ENCODE results near the gene UCN3. TPM values are rescaled to one million over a fixed set of nuclear protein-coding genes. Genes with fewer than 3 reads are reported as not detected.

Gene UCN3
- total and polyA plus RNA-seq, 3 donors from 2014 or later = not detected

DNA sequence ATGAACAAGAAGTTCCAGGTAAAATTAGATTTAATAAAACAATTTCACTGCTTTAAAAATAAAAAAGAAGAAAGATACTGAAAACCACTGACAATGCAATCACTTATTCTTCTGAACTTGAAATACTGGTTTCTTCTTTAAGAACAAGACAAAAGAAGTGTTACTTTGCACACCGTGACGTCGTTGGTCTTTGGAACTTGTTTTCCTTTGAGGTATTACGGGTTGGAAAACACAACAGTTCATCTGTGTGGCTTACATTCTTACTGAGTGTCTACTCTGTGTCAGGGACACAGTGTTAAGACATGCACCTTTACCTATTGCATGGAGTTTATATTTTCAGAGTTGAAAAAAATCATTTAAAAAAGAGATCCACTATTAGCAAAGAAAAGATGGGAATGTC lies 41.3 kb upstream of the UCN3 start:
- H3K4me1 ChIP-seq = no peaks in the 10 kb centered on the region
- intact Hi-C loops (cut with DNase I; ENCODE audit: low total_unique reads) = no loop called here
- H3K4me3 ChIP-seq = no peak overlapping the region
- TF ChIP-seq, protein P1, sequence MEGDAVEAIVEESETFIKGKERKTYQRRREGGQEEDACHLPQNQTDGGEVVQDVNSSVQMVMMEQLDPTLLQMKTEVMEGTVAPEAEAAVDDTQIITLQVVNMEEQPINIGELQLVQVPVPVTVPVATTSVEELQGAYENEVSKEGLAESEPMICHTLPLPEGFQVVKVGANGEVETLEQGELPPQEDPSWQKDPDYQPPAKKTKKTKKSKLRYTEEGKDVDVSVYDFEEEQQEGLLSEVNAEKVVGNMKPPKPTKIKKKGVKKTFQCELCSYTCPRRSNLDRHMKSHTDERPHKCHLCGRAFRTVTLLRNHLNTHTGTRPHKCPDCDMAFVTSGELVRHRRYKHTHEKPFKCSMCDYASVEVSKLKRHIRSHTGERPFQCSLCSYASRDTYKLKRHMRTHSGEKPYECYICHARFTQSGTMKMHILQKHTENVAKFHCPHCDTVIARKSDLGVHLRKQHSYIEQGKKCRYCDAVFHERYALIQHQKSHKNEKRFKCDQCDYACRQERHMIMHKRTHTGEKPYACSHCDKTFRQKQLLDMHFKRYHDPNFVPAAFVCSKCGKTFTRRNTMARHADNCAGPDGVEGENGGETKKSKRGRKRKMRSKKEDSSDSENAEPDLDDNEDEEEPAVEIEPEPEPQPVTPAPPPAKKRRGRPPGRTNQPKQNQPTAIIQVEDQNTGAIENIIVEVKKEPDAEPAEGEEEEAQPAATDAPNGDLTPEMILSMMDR (IDR thresholded peaks at IDR 0.05) = no peak
- TF ChIP-seq POLR2A (IDR thresholded peaks at IDR 0.05) = no peak
- DNase-seq = no peak
- H3K36me3 ChIP-seq (ENCODE audit: low read depth, missing control alignments) = no peaks in the 10 kb centered on the region
- H3K27me3 ChIP-seq = no peaks in the 10 kb centered on the region
- no peaks in the 10 kb centered on the region for H3K9me3 ChIP-seq
- no peak overlapping the region for H3K27ac ChIP-seq
- 75 to 90% methylated on average over 4 of the region's 4 CpGs for WGBS, 2 donors

DNA sequence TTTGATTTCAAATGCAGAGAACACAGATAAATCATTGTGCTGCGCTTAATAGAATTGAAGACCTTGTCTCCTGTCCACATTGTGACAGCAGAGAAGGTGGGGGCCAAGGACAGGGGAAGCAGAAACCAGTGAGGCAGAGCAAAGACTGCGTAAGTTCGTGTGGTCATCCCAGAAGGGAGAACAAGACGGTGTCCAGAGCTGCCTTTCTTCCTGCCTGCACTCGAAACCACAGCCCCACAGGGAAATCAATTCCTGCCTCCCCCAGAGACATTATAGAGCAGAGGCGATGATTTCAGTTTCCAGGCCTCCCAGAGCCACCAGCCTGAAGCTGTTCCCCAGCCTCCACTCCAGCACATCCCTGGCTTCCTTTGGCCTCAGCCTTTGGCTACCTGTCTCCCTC lies 39.7 kb upstream of the UCN3 start:
- Histone ChIP-seq H3K27me3 (no peaks in the 10 kb centered on the region), H3K36me3 (ENCODE audit: low read depth, missing control alignments) (no peaks in the 10 kb centered on the region), H3K27ac (no peak overlapping the region), H3K9me3 (no peaks in the 10 kb centered on the region), H3K4me3 (no peak overlapping the region), H3K4me1 (no peaks in the 10 kb centered on the region)
- DNase-seq = no peak
- TF ChIP-seq, protein P1 (IDR thresholded peaks at IDR 0.05) = no peak
- TF ChIP-seq POLR2A (IDR thresholded peaks at IDR 0.05) = no peak
- 70 to 88% methylated on average over 6 of the region's 6 CpGs for WGBS, 2 donors
- intact Hi-C loops (cut with DNase I; ENCODE audit: low total_unique reads) = no loop called here

GRCh38 chr10:5334196-5334880 lies 30.4 kb upstream of the UCN3 start:
- Histone ChIP-seq H3K4me1 (no peaks in the 10 kb centered on the region), H3K9me3 (no peaks in the 10 kb centered on the region), H3K27me3 (no peaks in the 10 kb centered on the region), H3K4me3 (no peak overlapping the region), H3K36me3 (ENCODE audit: low read depth, missing control alignments) (no peaks in the 10 kb centered on the region), H3K27ac (no peak overlapping the region)
- TF ChIP-seq, protein P1 (IDR thresholded peaks at IDR 0.05) = no peak
- TF ChIP-seq POLR2A (IDR thresholded peaks at IDR 0.05) = no peak
- intact Hi-C loops (cut with DNase I; ENCODE audit: low total_unique reads) = no loop called here
- no peak for DNase-seq
- 85 to 90% methylated on average over 5 of the region's 5 CpGs for WGBS, 2 donors

DNA sequence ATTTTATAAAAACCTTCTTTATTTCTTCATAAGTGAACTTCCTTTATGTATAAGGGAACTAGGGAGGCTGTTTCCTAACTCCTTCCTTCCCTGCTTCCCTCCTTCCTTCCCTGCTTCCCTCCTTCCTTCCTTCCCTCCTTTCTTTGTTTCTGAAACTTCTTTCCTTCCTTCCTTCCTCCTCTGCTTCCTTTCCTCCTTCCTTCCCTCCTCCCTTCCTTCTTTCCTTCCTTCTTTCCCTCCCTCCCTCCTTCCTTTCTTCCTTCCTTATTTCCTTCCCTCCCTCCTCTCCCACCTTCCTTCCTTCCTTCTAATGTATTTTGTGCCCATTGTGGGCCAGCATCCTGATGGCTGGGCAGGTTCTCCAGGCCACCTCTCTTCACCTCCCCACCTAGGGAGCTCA lies 26.8 kb upstream of the UCN3 start:
- Histone ChIP-seq H3K27me3 (no peaks in the 10 kb centered on the region), H3K4me3 (no peak overlapping the region), H3K9me3 (no peaks in the 10 kb centered on the region), H3K4me1 (no peaks in the 10 kb centered on the region), H3K27ac (no peak overlapping the region), H3K36me3 (ENCODE audit: low read depth, missing control alignments) (no peaks in the 10 kb centered on the region)
- TF ChIP-seq, protein P1 (IDR thresholded peaks at IDR 0.05) = no peak
- no peak for TF ChIP-seq POLR2A (IDR thresholded peaks at IDR 0.05)
- DNase-seq = no peak
- intact Hi-C loops (cut with DNase I; ENCODE audit: low total_unique reads) = no loop called here

DNA sequence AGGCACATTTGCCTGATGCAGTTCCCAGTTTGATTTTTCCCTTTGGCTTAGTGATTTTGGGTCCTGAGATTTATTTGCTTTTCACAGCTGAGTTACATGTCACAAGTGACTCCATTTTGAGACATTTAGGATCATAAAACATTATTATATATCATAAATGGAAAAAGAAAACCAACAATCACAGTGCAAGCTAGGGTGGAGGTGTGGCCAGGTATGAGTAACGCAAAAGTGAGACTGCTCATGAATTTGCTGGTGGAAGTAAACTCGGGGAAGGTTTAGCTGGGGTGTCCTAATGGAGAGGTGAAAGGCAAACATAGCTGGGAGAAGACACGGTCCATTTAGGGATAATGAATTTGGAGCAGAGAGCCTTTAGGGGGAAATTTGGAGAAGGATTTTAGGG lies 21.7 kb upstream of the UCN3 start:
- H3K36me3 ChIP-seq (ENCODE audit: low read depth, missing control alignments) = no peaks in the 10 kb centered on the region
- H3K4me3 ChIP-seq = no peak overlapping the region
- no peak overlapping the region for H3K27ac ChIP-seq
- H3K4me1 ChIP-seq = no peaks in the 10 kb centered on the region
- intact Hi-C loops (cut with DNase I; ENCODE audit: low total_unique reads) = no loop called here
- no peaks in the 10 kb centered on the region for H3K9me3 ChIP-seq
- 92 to 95% methylated on average over 3 of the region's 3 CpGs for WGBS, 2 donors
- no peak for DNase-seq
- no peaks in the 10 kb centered on the region for H3K27me3 ChIP-seq
- no peak for TF ChIP-seq POLR2A (IDR thresholded peaks at IDR 0.05)
- TF ChIP-seq, protein P1 (IDR thresholded peaks at IDR 0.05) = no peak

Measured in testis (tissue), 3 donors.